Stimulated activated CD4-positive, alpha-beta T cell treated with anti-CD3 and anti-CD28 coated beads, Interleukin-4, amount 100 ng/mL, for 48 hours (primary cell): ENCODE results near the gene ALDH9A1.
"Not testable (repeated sequence)": the region's sequence is repeated elsewhere in the genome, so short reads cannot be mapped to it uniquely, and the experiment has no call there.

Experiments used
- DNase-seq, 2 donors: peaks; one replicate each; pipeline ENCODE4 v3.0.0-alpha.2; 2020; ENCODE audit warnings: low read depth in 2 of 2

ALDH9A1 gene

GRCh38 chr1:165686971-165687433 is 11.4 kb downstream of the ALDH9A1 start:
- DNase-seq: no peak

GRCh38 chr1:165686121-165686970 is 12.0 kb downstream of the ALDH9A1 start:
- no peak for DNase-seq

GRCh38 chr1:165683848-165684485 is 14.4 kb downstream of the ALDH9A1 start:
- DNase-seq: no peak

- DNase-seq: not testable (repeated sequence)
Measured at GRCh38 chr1:165680773-165681172, 17.6 kb downstream of the ALDH9A1 start.

GRCh38 chr1:165680303-165680702 is 18.1 kb downstream of the ALDH9A1 start:
- no peak for DNase-seq

- no peak for DNase-seq
Measured at GRCh38 chr1:165679282-165680036, 18.9 kb downstream of the ALDH9A1 start.

GRCh38 chr1:165678509-165678908 is 19.9 kb downstream of the ALDH9A1 start:
- DNase-seq: no peak

GRCh38 chr1:165675794-165676193 is 22.6 kb downstream of the ALDH9A1 start:
- no peak for DNase-seq

GRCh38 chr1:165674599-165674998 is 23.8 kb downstream of the ALDH9A1 start:
- DNase-seq: no peak

- no peak for DNase-seq
Measured at GRCh38 chr1:165671526-165671925, 26.8 kb downstream of the ALDH9A1 start.

GRCh38 chr1:165668184-165668583 is 30.2 kb downstream of the ALDH9A1 start:
- DNase-seq: no peak

GRCh38 chr1:165666152-165666825 is 32.1 kb downstream of the ALDH9A1 start:
- DNase-seq: no peak

GRCh38 chr1:165662186-165662585 is 36.2 kb downstream of the ALDH9A1 start:
- no peak for DNase-seq

GRCh38 chr1:165661703-165662102 is 36.7 kb downstream of the ALDH9A1 start:
- DNase-seq: no peak

- DNase-seq: no peak
Measured at GRCh38 chr1:165659581-165659895, 38.8 kb downstream of the ALDH9A1 start.

GRCh38 chr1:165658766-165659580 is 39.4 kb downstream of the ALDH9A1 start:
- DNase-seq: not testable (repeated sequence)

GRCh38 chr1:165650981-165651625 is 47.3 kb downstream of the ALDH9A1 start:
- no peak for DNase-seq

GRCh38 chr1:165648919-165649572 is 49.3 kb downstream of the ALDH9A1 start:
- DNase-seq: no peak

GRCh38 chr1:165647970-165648369 is 50.4 kb downstream of the ALDH9A1 start:
- DNase-seq: no peak

GRCh38 chr1:165647517-165647916 is 50.8 kb downstream of the ALDH9A1 start:
- no peak for DNase-seq
